Muscle layer of colon (tissue), 2 donors: ENCODE data around the gene GRIP1.

ENCODE experiments used
- H3K27ac ChIP-seq: one replicate; pipeline ENCODE4 v1.7.0; 2013; ENCODE audit warnings: low read depth, mild to moderate bottlenecking, low read length, moderate library complexity
- H3K27me3 ChIP-seq, 2 donors: one replicate each; pipeline ENCODE4 v1.7.0; 2013; ENCODE audit warnings: low read length in 2 of 2, mild to moderate bottlenecking in 2 of 2; ENCODE audit not compliant: insufficient read depth in 2 of 2, control insufficient read depth in 1 of 2
- H3K36me3 ChIP-seq: one replicate; pipeline ENCODE4 v1.7.0; 2013; ENCODE audit warnings: mild to moderate bottlenecking, low read length; ENCODE audit not compliant: insufficient read depth
- H3K4me1 ChIP-seq: one replicate; pipeline ENCODE4 v1.7.0; 2013; ENCODE audit warnings: mild to moderate bottlenecking, low read length; ENCODE audit not compliant: insufficient read depth
- H3K4me3 ChIP-seq, 2 donors: one replicate each; pipeline ENCODE4 v1.7.0; 2013; ENCODE audit warnings: low read length in 2 of 2, low read depth in 1 of 2, mild to moderate bottlenecking in 1 of 2, moderate library complexity in 1 of 2
- H3K9ac ChIP-seq: one replicate; pipeline ENCODE4 v1.7.0; 2013; ENCODE audit warnings: low read length
- H3K9me3 ChIP-seq: one replicate; pipeline ENCODE4 v1.7.0; 2013; ENCODE audit warnings: mild to moderate bottlenecking, low read length
- donor health status: abdominal sarcoma.
- donor health status: Adenocarcinoma of cecum.

GRIP1 gene

DNA sequence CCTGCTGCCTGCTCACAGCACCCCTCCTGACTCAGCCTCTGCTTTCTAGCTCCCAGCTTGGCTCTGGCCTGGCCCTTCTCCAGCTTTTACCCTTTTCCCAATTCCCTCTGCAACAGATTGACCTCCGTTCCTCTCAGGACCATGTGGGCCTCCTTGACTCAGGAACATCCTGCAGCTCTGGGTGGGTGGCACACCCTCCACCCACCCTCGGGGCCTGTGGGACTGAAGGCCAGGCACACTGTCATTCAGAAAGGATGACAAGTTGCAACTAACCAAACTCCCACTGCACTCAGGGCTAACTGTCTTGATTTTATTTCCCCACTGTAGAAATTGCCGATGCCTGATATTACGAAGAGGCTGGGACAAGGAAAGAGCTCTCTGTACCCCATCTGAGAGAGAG lies 317.2 kb downstream of the GRIP1 start:
- Histone ChIP-seq H3K4me1 (no peaks in the 10 kb centered on the region), H3K27ac (no peak overlapping the region), H3K27me3 (no peaks in the 10 kb centered on the region), H3K36me3 (no peaks in the 10 kb centered on the region), H3K9me3 (no peaks in the 10 kb centered on the region), H3K4me3 (no peak overlapping the region), H3K9ac (no peak overlapping the region)

GRCh38 chr12:66359300-66359699 lies 319.6 kb downstream of the GRIP1 start:
- Histone ChIP-seq H3K9ac (no peak overlapping the region), H3K9me3 (no peaks in the 10 kb centered on the region), H3K4me3 (no peak overlapping the region), H3K4me1 (no peaks in the 10 kb centered on the region), H3K27ac (no peak overlapping the region), H3K27me3 (no peaks in the 10 kb centered on the region), H3K36me3 (no peaks in the 10 kb centered on the region)

DNA sequence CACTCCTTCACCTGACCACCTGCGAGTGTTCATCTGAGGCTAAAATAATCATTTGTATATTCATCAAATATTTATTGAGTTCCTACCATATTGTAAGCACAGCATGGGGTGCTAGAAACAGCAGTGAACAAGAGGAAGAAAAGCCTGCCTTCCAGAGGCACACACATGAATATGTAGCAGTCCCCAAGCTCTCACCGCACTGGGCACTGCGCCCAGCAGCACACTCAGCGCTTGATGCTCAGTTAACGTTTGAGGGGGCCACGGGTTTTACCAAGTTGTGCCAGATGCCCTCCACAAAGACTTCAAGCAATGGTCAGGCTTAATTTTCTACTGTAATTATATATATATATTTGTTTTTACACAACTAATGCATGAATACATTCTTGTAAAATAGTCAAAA lies 324.6 kb downstream of the GRIP1 start:
- peaks cover 16% of the 10 kb centered on the region for H3K36me3 ChIP-seq
- no peak overlapping the region for H3K9ac ChIP-seq
- no peaks in the 10 kb centered on the region for H3K27me3 ChIP-seq
- H3K9me3 ChIP-seq = no peaks in the 10 kb centered on the region
- no peak overlapping the region for H3K4me3 ChIP-seq
- H3K27ac ChIP-seq = no peak overlapping the region
- H3K4me1 ChIP-seq = no peaks in the 10 kb centered on the region

GRCh38 chr12:66352899-66353298 lies 326.0 kb downstream of the GRIP1 start:
- Histone ChIP-seq H3K4me1 (no peaks in the 10 kb centered on the region), H3K27me3 (no peaks in the 10 kb centered on the region), H3K27ac (no peak overlapping the region), H3K36me3 (peaks cover 21% of the 10 kb centered on the region), H3K4me3 (no peak overlapping the region), H3K9ac (no peak overlapping the region), H3K9me3 (no peaks in the 10 kb centered on the region)

- no peaks in the 10 kb centered on the region for H3K9me3 ChIP-seq
- no peak overlapping the region for H3K27ac ChIP-seq
- H3K36me3 ChIP-seq = peaks cover 21% of the 10 kb centered on the region
- no peak overlapping the region for H3K9ac ChIP-seq
- no peaks in the 10 kb centered on the region for H3K4me1 ChIP-seq
- no peaks in the 10 kb centered on the region for H3K27me3 ChIP-seq
- no peak overlapping the region for H3K4me3 ChIP-seq
Measured at GRCh38 chr12:66352197-66352596, 326.7 kb downstream of the GRIP1 start.

DNA sequence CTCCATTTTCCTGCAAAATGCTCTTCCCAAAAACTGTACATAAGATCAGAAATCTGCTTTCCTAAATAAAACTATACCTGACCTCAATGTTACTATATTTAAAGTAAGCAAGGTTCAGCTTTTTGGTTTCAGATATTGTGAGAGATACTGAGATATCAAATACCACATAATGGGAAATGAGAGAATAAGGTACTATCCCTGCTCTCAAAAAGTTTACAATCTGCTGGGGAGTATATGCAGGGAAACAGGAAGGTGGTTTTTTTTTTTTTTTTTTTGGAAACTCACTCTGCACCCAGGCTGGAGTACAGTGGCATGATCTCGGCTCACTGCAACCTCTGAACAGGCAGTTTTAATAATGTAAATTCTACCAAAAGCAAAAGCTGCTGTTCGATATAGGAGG lies 327.6 kb downstream of the GRIP1 start:
- Histone ChIP-seq H3K9ac (no peak overlapping the region), H3K4me1 (no peaks in the 10 kb centered on the region), H3K27me3 (no peaks in the 10 kb centered on the region), H3K36me3 (peaks cover 21% of the 10 kb centered on the region), H3K27ac (no peak overlapping the region), H3K9me3 (no peaks in the 10 kb centered on the region), H3K4me3 (no peak overlapping the region)

DNA sequence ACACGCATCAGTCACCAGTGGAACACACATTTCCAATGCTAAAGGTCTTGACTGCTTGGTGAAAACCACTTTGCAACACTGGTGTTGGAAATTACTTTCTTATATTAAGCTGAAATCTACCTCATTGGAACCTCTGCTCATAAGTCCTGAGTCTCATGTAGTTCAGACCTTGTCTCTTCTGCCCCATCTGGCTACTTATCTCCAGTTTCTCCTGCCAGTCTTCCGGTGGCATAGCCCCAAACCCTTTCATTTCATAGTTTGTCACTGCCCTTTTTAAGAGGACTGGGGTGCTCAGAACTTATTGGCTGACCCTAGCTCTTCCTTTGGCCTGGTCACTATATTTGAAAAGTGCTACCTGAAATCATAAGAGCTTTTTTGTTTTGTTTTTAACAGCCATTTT lies 332.9 kb downstream of the GRIP1 start:
- Histone ChIP-seq H3K9ac (no peak overlapping the region), H3K9me3 (no peaks in the 10 kb centered on the region), H3K36me3 (peaks cover 16% of the 10 kb centered on the region), H3K27me3 (no peaks in the 10 kb centered on the region), H3K4me3 (no peak overlapping the region), H3K27ac (no peak overlapping the region), H3K4me1 (no peaks in the 10 kb centered on the region)

- peaks cover 14% of the 10 kb centered on the region for H3K36me3 ChIP-seq
- no peak overlapping the region for H3K27ac ChIP-seq
- no peaks in the 10 kb centered on the region for H3K4me1 ChIP-seq
- H3K27me3 ChIP-seq = no peaks in the 10 kb centered on the region
- no peak overlapping the region for H3K4me3 ChIP-seq
- no peaks in the 10 kb centered on the region for H3K9me3 ChIP-seq
- no peak overlapping the region for H3K9ac ChIP-seq
Measured at GRCh38 chr12:66345212-66345611, 333.7 kb downstream of the GRIP1 start.

DNA sequence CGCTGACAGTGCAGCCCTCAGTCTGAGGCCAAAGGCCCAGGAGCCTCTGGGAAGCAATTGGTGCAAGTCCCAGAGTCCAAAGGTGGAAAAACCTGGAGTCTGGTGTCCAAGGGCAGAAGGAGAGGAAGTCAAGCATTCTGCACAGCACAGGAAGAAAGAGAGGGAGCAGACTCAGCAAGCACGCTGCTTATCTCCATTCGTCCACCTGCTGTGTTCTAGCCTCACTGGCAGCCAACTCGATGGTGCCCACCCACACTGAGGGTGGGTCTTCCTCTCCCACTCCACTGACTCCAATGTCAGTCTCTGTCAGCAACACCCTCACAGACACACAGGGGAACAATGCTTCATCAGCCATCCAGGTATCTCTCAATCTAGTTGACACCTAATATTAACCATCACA lies 337.8 kb downstream of the GRIP1 start:
- no peaks in the 10 kb centered on the region for H3K4me1 ChIP-seq
- no peak overlapping the region for H3K9ac ChIP-seq
- H3K9me3 ChIP-seq = no peaks in the 10 kb centered on the region
- H3K27me3 ChIP-seq = no peaks in the 10 kb centered on the region
- H3K27ac ChIP-seq = no peak overlapping the region
- peaks cover 12% of the 10 kb centered on the region for H3K36me3 ChIP-seq
- no peak overlapping the region for H3K4me3 ChIP-seq

GRCh38 chr12:66340131-66340530 lies 338.7 kb downstream of the GRIP1 start:
- H3K27me3 ChIP-seq = no peaks in the 10 kb centered on the region
- no peak overlapping the region for H3K4me3 ChIP-seq
- H3K4me1 ChIP-seq = no peaks in the 10 kb centered on the region
- no peak overlapping the region for H3K27ac ChIP-seq
- no peak overlapping the region for H3K9ac ChIP-seq
- no peaks in the 10 kb centered on the region for H3K9me3 ChIP-seq
- H3K36me3 ChIP-seq = peaks cover 12% of the 10 kb centered on the region

DNA sequence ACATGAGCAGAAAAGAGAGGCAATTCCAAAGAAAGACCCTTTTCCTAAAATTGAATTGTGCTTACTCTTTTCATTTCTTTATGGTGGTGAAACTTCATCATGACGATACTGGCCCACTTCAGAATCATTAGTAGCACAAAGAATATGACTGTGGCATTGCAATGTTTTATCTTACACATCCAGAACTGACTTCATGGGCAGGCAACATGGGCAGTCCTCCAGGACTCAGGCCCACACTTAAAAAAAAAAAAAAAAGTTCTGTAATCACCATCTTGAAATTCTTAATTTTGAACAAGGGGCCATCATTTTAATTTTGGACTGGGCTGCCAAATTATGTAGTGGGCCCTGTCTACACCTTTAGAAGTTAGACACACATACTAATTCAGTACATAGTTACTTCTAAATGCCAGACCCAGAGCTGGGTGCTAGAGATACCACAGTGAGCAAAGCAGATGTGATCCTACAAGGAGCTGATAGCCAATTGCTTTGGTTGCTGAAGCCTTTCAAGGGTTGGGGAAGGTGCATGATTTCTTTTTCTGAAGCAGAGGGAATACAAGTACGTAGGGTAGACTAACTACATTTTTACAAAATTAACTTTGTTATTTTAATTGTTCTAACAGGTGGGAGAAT lies 341.4 kb downstream of the GRIP1 start:
- Histone ChIP-seq H3K9ac (no peak overlapping the region), H3K27me3 (no peaks in the 10 kb centered on the region), H3K4me3 (no peak overlapping the region), H3K36me3 (peaks cover 12% of the 10 kb centered on the region), H3K9me3 (no peaks in the 10 kb centered on the region), H3K4me1 (no peaks in the 10 kb centered on the region), H3K27ac (no peak overlapping the region)

DNA sequence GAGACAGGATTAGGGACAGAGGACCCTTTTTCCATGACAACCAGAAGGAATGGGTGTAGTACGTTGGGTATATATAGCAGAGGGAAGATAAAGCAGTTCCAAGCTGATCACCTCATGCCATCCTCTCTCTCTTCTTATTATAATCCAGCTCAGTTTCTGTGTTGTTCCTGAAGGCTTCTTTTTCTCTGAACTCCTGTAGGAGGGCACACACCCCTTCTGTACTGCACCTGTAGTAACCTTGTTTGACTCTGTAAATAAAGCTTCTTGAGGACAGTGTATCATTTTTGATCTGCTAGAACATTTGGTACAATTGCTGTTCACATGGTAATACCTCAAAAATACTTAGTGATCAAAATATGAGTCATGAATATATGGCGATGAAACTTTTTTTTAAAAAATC lies 343.1 kb downstream of the GRIP1 start:
- Histone ChIP-seq H3K9ac (no peak overlapping the region), H3K36me3 (peaks cover 17% of the 10 kb centered on the region), H3K9me3 (no peaks in the 10 kb centered on the region), H3K4me1 (no peaks in the 10 kb centered on the region), H3K4me3 (no peak overlapping the region), H3K27me3 (no peaks in the 10 kb centered on the region), H3K27ac (no peak overlapping the region)
